ENCODE data around the gene MYO16. TPM values are rescaled to one million over a fixed set of nuclear protein-coding genes. Genes with fewer than 3 reads are reported as not detected.

MYO16 gene
- total and polyA plus RNA-seq, 2 of the 4 experiments (the other 2 are of a cell fraction) = under 0.01 to 0.03 TPM

DNA sequence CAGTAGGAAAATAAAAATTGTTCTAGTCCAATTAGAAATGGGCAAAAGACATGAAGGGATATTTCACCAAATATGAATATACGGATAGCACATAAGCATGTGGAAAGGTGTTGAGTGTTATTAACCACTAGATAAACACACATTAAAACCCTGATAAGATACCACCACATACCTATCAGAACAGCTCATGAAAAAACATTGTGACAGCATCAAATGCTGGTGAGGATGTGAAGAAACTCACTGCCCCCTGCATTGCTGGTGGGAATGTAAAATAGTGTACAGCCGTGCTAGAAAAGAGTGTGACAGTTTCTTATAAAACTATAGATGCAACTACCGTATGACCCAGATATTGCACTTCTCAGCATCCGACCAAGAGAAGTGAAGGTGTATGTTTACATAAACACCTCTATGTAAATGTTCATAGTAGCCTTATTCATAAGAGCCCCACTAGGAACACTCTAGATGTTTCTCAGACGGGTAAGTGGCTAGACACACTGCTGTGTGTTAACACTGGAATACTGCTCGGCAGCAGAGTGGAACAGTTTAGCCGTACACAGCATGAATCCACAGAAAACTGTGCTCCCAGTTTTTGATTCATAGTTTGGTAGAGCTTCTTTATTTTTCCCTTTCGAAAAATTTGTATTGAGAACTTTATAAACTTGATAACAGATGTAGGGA lies 321.1 kb downstream of the MYO16 start:
- no CpG with 5 or more reads among the region's 8 CpGs for WGBS, 2 experiments (ENCODE audit: extremely low coverage in 2 of 2, insufficient read length in 1 of 2)
- Histone ChIP-seq H2BK20ac (ENCODE audit: low read depth, low read length) (no peak overlapping the region), H4K8ac (ENCODE audit: low read depth in 2 of 2, low read length in 2 of 2) (no peak overlapping the region), H3K4ac (ENCODE audit: low read depth, low read length) (no peak overlapping the region), H2BK15ac (ENCODE audit: low read depth, low read length) (no peak overlapping the region), H4K5ac (ENCODE audit: low read depth, low read length) (no peak overlapping the region), H4K20me1 (ENCODE audit: insufficient read depth, low read length) (no peaks in the 10 kb centered on the region), H3K4me1 (ENCODE audit: control insufficient read depth, insufficient read depth, low read length) (peaks cover 5% of the 10 kb centered on the region; the same call in 1 of the 2 replicates), H3K14ac (replicated peaks; ENCODE audit: low read depth, low read length) (no peak overlapping the region), H2BK120ac (ENCODE audit: low read depth, low read length) (no peak overlapping the region), H3K18ac (ENCODE audit: low read depth, low read length) (no peak overlapping the region), H3K36me3 (ENCODE audit: control insufficient read depth, insufficient read depth, low read length) (no peaks in the 10 kb centered on the region), H3K27ac (ENCODE audit: insufficient read depth, low read length) (no peak overlapping the region), H3K56ac (ENCODE audit: extremely low read depth, insufficient read depth, low read length) (no peak overlapping the region), H2AK5ac (ENCODE audit: low read depth, low read length) (no peak overlapping the region), H3K4me2 (ENCODE audit: low read depth, low read length) (no peak overlapping the region), H3K4me3 (ENCODE audit: insufficient read depth, low read depth, low read length) (no peak overlapping the region), H2BK5ac (ENCODE audit: low read depth, low read length, poor library complexity, severe bottlenecking) (no peak overlapping the region), H3K79me1 (ENCODE audit: low read depth in 1 of 2, low read length in 2 of 2) (no peaks in the 10 kb centered on the region), H3K9me1 (ENCODE audit: insufficient read depth, low read length) (peaks cover 5% of the 10 kb centered on the region; the same call in 1 of the 2 replicates), H2AK9ac (replicated peaks; ENCODE audit: low read depth, low read length, poor library complexity) (no peak overlapping the region), H3K23ac (ENCODE audit: low read depth, low read length) (no peak overlapping the region), H3K27me3 (ENCODE audit: control insufficient read depth, insufficient read depth, low read length) (no peaks in the 10 kb centered on the region), H3K9ac (ENCODE audit: low read depth, low read length) (no peak overlapping the region), H4K91ac (ENCODE audit: insufficient read depth, low read depth, low read length) (no peak overlapping the region), H3K9me3 (ENCODE audit: control insufficient read depth, insufficient read depth, low read length) (no peaks in the 10 kb centered on the region), H2AFZ (replicated peaks; ENCODE audit: low read length, poor library complexity) (no peak overlapping the region)
- intact Hi-C loops (cut with micrococcal nuclease) = no loop called here
- ATAC-seq (ENCODE audit: low read depth) = no peak
- POLR2A ChIA-PET (ENCODE audit: unreplicated experiment) = no interaction called here
- in situ Hi-C loops (cut with MboI; ENCODE audit: low sequenced_read_pairs) = no loop called here
- BruUV-seq (replicated peaks) = no TSS peak
- CTCF ChIA-PET = interaction anchor here (0.5 to 0.7 kb wide), 3 partner anchors 33 to 885 kb away, joined by 3 read pairs; no protein-coding TSS in a partner anchor
- DNase-seq = no peak
- TF ChIP-seq SMC3 (IDR thresholded peaks at IDR 0.05; ENCODE audit: low read depth, low read length) (no peak), BHLHE40 (IDR thresholded peaks at IDR 0.05; ENCODE audit: low read depth, low read length) (no peak), RFX5 (IDR thresholded peaks at IDR 0.05; ENCODE audit: low read depth, low read length) (no peak), FOS (IDR thresholded peaks at IDR 0.05; ENCODE audit: low read depth, low read length) (no peak), MAZ (IDR thresholded peaks at IDR 0.05; ENCODE audit: borderline replicate concordance, low read depth, low read length) (no peak), CEBPB (IDR thresholded peaks at IDR 0.05; ENCODE audit: low read depth, low read length) (no peak)
- dilution Hi-C loops (cut with HindIII; ENCODE audit: low sequenced_read_pairs, unreplicated experiment) = no loop called here
